ENCODE data around the gene HOMER1. TPM values are rescaled to one million over a fixed set of nuclear protein-coding genes. Genes with fewer than 3 reads are reported as not detected.

The HOMER1 gene
- total and polyA plus RNA-seq, 4 donors, result 13.6 to 47.9 (median 27.1) TPM

Small RNA genes lying within 50 kb of the gene (small RNA-seq; reads per million reads assigned to genes)
- not detected for gene RF00019 (ENCODE audit: low replicate concordance)

Other genes with a start within 250 kb of the HOMER1 start
- 10 to 100 TPM; 47.4 to 90.0 TPM for gene TENT2, start 98.3 kb upstream of the HOMER1 start, total RNA-seq
- 10 to 100 TPM; 31.3 to 37.6 TPM for gene TENT2, start 98.3 kb upstream of the HOMER1 start, polyA plus RNA-seq (ENCODE audit: insufficient read length in 2 of 2)
- gene CMYA5, start 175.7 kb upstream of the HOMER1 start, total RNA-seq, result 1 to 10 TPM; 4.9 to 9.2 TPM
- gene CMYA5, start 175.7 kb upstream of the HOMER1 start, polyA plus RNA-seq (ENCODE audit: insufficient read length in 2 of 2), result 1 to 10 TPM; 4.0 to 4.3 TPM